Liver (tissue), 3 donors: ENCODE data around the gene SLC25A12.

ENCODE experiments used
- CTCF ChIP-seq: fragments of 150-350 bp; IDR thresholded peaks from 2 replicates; pipeline ENCODE4 v1.5.1; 2017; ENCODE audit warnings: improper control_type of control experiment, low read depth, low read length; ENCODE audit not compliant: missing input control
- EGR1 ChIP-seq, 2 donors: IDR thresholded peaks; 2 replicates each; pipeline ENCODE4 v1.6.1; 2016 to 2018; ENCODE audit warnings: antibody characterized with exemption in 2 of 2, low read depth in 2 of 2
- HNF4G ChIP-seq: IDR thresholded peaks from 2 replicates; pipeline ENCODE4 v1.6.1; 2016; ENCODE audit warnings: antibody characterized with exemption
- RXRA ChIP-seq, 2 donors: IDR thresholded peaks; 2 replicates each; pipeline ENCODE4 v1.6.1; 2017 to 2018; ENCODE audit warnings: antibody characterized with exemption in 2 of 2, mild to moderate bottlenecking in 1 of 2
- TF ChIP-seq, protein P1 (sequence below): IDR thresholded peaks from 2 replicates; pipeline ENCODE4 v1.6.1; 2016; ENCODE audit warnings: antibody characterized with exemption, mild to moderate bottlenecking
- TF ChIP-seq, protein P2 (sequence below): IDR thresholded peaks from 2 replicates; pipeline ENCODE4 v1.6.1; 2016; ENCODE audit warnings: antibody characterized with exemption
- donor health status: healthy.
- donor health status: healthy.

DNA sequence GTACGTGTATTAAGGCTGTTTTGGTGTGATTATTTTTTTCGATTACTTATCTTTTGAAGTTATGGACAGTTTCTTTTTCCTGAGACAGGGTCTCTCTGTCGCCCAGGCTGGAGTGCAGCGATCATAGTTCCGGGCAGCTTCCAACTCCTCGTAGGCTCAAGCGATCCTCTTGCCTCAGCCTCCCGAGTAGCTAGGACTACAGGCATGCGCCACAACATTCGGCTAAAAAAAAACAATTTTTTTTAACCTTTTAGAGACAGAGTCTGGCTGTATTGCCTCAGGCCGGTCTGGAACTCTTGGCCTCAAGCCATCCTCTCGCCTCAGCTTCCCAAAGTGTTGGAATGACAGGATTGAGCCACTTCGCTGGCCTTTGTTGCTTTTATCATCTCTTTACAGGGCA lies 29.2 kb upstream of the SLC25A12 start:
- TF ChIP-seq CTCF (no peak), RXRA (IDR thresholded peaks at IDR 0.05) (no peak), EGR1 (IDR thresholded peaks at IDR 0.05; ENCODE audit: low read depth in 2 of 2) (no peak), HNF4G (no peak)
- TF ChIP-seq, protein P1, sequence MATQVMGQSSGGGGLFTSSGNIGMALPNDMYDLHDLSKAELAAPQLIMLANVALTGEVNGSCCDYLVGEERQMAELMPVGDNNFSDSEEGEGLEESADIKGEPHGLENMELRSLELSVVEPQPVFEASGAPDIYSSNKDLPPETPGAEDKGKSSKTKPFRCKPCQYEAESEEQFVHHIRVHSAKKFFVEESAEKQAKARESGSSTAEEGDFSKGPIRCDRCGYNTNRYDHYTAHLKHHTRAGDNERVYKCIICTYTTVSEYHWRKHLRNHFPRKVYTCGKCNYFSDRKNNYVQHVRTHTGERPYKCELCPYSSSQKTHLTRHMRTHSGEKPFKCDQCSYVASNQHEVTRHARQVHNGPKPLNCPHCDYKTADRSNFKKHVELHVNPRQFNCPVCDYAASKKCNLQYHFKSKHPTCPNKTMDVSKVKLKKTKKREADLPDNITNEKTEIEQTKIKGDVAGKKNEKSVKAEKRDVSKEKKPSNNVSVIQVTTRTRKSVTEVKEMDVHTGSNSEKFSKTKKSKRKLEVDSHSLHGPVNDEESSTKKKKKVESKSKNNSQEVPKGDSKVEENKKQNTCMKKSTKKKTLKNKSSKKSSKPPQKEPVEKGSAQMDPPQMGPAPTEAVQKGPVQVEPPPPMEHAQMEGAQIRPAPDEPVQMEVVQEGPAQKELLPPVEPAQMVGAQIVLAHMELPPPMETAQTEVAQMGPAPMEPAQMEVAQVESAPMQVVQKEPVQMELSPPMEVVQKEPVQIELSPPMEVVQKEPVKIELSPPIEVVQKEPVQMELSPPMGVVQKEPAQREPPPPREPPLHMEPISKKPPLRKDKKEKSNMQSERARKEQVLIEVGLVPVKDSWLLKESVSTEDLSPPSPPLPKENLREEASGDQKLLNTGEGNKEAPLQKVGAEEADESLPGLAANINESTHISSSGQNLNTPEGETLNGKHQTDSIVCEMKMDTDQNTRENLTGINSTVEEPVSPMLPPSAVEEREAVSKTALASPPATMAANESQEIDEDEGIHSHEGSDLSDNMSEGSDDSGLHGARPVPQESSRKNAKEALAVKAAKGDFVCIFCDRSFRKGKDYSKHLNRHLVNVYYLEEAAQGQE, result no peak
- TF ChIP-seq, protein P2, sequence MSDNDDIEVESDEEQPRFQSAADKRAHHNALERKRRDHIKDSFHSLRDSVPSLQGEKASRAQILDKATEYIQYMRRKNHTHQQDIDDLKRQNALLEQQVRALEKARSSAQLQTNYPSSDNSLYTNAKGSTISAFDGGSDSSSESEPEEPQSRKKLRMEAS, result no peak
